Mesenchymal stem cell (in vitro differentiated cells and primary cell): ENCODE results near the gene PAFAH1B2.

ENCODE experiments used
- DNase-seq: peaks from one replicate; pipeline ENCODE4 v3.0.0-alpha.2; 2013
- H2AFZ ChIP-seq: one replicate; pipeline ENCODE4 v1.6.1; 2013; ENCODE audit warnings: low read depth, mild to moderate bottlenecking, control low read depth, inconsistent platforms, low read length, moderate library complexity
- H2AK5ac ChIP-seq: 2 replicates; pipeline ENCODE4 v1.6.1; 2013; ENCODE audit warnings: low read length, moderate library complexity, mild to moderate bottlenecking, inconsistent platforms; ENCODE audit not compliant: severe bottlenecking
- H2BK120ac ChIP-seq: one replicate; pipeline ENCODE4 v1.6.1; 2013; ENCODE audit warnings: low read depth, mild to moderate bottlenecking, inconsistent platforms, low read length, moderate library complexity
- H2BK12ac ChIP-seq, 2 experiments: one replicate each; pipeline ENCODE4 v1.6.1; 2013; ENCODE audit warnings: inconsistent platforms in 2 of 2, low read length in 2 of 2, mild to moderate bottlenecking in 2 of 2, moderate library complexity in 2 of 2, control low read depth in 1 of 2
- H2BK15ac ChIP-seq: one replicate; pipeline ENCODE4 v1.6.1; 2013; ENCODE audit warnings: mild to moderate bottlenecking, low read depth, inconsistent platforms; ENCODE audit not compliant: poor library complexity, severe bottlenecking
- H2BK5ac ChIP-seq: 2 replicates; pipeline ENCODE4 v1.6.1; 2013; ENCODE audit warnings: low read depth, mild to moderate bottlenecking, low read length, control low read depth, inconsistent platforms; ENCODE audit not compliant: poor library complexity, severe bottlenecking
- H3K14ac ChIP-seq, 2 experiments: one replicate each; pipeline ENCODE4 v1.6.1; 2013; ENCODE audit warnings: inconsistent platforms in 2 of 2, low read length in 2 of 2, control low read depth in 1 of 2, mild to moderate bottlenecking in 1 of 2, moderate library complexity in 1 of 2
- H3K18ac ChIP-seq, 2 experiments: one replicate each; pipeline ENCODE4 v1.6.1; 2013; ENCODE audit warnings: inconsistent platforms in 2 of 2, low read length in 2 of 2, control low read depth in 1 of 2, low read depth in 1 of 2, mild to moderate bottlenecking in 1 of 2
- H3K23ac ChIP-seq, 2 experiments: one replicate each; pipeline ENCODE4 v1.6.1; 2013; ENCODE audit warnings: inconsistent platforms in 2 of 2, low read length in 2 of 2, mild to moderate bottlenecking in 2 of 2, moderate library complexity in 2 of 2, control low read depth in 1 of 2
- H3K27ac ChIP-seq: 2 replicates; pipeline ENCODE4 v1.5.1; 2013; ENCODE audit warnings: mild to moderate bottlenecking, moderate library complexity, low read length, control low read depth, inconsistent platforms; ENCODE audit not compliant: poor library complexity, severe bottlenecking
- H3K27me3 ChIP-seq, 2 experiments: 2 replicates each; pipeline versions ENCODE4 v1.6.1 to v1.7.0; 2013; ENCODE audit warnings: low read length in 2 of 2, mild to moderate bottlenecking in 2 of 2, moderate library complexity in 2 of 2, control low read depth in 1 of 2, inconsistent platforms in 1 of 2; ENCODE audit not compliant: control insufficient read depth in 1 of 2, insufficient read depth in 1 of 2
- H3K36me3 ChIP-seq, 2 experiments: 2 replicates each; pipeline versions ENCODE4 v1.6.1 to v1.7.0; 2013; ENCODE audit warnings: low read length in 2 of 2, control low read depth in 1 of 2, inconsistent platforms in 1 of 2, low read depth in 1 of 2, mild to moderate bottlenecking in 1 of 2; ENCODE audit not compliant: insufficient read depth in 2 of 2, control insufficient read depth in 1 of 2
- H3K4ac ChIP-seq, 2 experiments: one replicate each; pipeline ENCODE4 v1.6.1; 2013; ENCODE audit warnings: inconsistent platforms in 2 of 2, low read length in 2 of 2, mild to moderate bottlenecking in 2 of 2, moderate library complexity in 2 of 2, control low read depth in 1 of 2, low read depth in 1 of 2
- H3K4me1 ChIP-seq: 2 replicates; pipeline ENCODE4 v1.6.1; 2013; ENCODE audit warnings: low read depth, low read length, control low read depth; ENCODE audit not compliant: control insufficient read depth, insufficient read depth
- H3K4me2 ChIP-seq: 2 replicates; pipeline ENCODE4 v1.6.1; 2013; ENCODE audit warnings: low read length, mild to moderate bottlenecking, inconsistent platforms; ENCODE audit not compliant: poor library complexity, severe bottlenecking
- H3K4me3 ChIP-seq, 2 experiments: 2 replicates each; pipeline versions ENCODE4 v1.5.1 to v1.7.0; 2013; ENCODE audit warnings: low read length in 2 of 2, mild to moderate bottlenecking in 2 of 2, control low read depth in 1 of 2, low read depth in 1 of 2; ENCODE audit not compliant: insufficient read depth in 1 of 2
- H3K79me1 ChIP-seq: replicated peaks from 2 replicates; pipeline ENCODE4 v1.6.1; 2013; ENCODE audit warnings: mild to moderate bottlenecking, control low read depth, low read length, inconsistent platforms; ENCODE audit not compliant: poor library complexity, severe bottlenecking
- H3K9ac ChIP-seq: 2 replicates; pipeline ENCODE4 v1.7.0; 2013; ENCODE audit warnings: mild to moderate bottlenecking, low read length, moderate library complexity
- H3K9me3 ChIP-seq: 2 replicates; pipeline ENCODE4 v1.7.0; 2013; ENCODE audit warnings: mild to moderate bottlenecking, low read length; ENCODE audit not compliant: control insufficient read depth
- H4K8ac ChIP-seq: one replicate; pipeline ENCODE4 v1.6.1; 2013; ENCODE audit warnings: inconsistent platforms, mild to moderate bottlenecking, low read length, moderate library complexity
- H4K91ac ChIP-seq: one replicate; pipeline ENCODE4 v1.6.1; 2013; ENCODE audit warnings: mild to moderate bottlenecking, low read length, inconsistent platforms
- WGBS: methylation state at CpG from one replicate; pipeline ENCODE4 v1.1.7; 2013; ENCODE audit warnings: mixed read lengths; 5-methylcytosine and 5-hydroxymethylcytosine counted together

The PAFAH1B2 gene

GRCh38 chr11:117223741-117224689, 79.9 kb downstream of the PAFAH1B2 start:
- Histone ChIP-seq H2BK120ac (no peak overlapping the region), H3K14ac (no peak overlapping the region), H4K8ac (no peak overlapping the region), H3K4ac (no peak overlapping the region), H3K27ac (no peak overlapping the region), H3K79me1 (peaks cover 14% of the 10 kb centered on the region), H2BK15ac (no peak overlapping the region), H3K9me3 (no peaks in the 10 kb centered on the region), H3K18ac (no peak overlapping the region), H3K27me3 (no peaks in the 10 kb centered on the region), H3K9ac (no peak overlapping the region), H2AFZ (no peak overlapping the region), H3K36me3 (peaks cover 69 to 73% of the 10 kb centered on the region in 2 experiments), H3K4me1 (peaks cover 5% of the 10 kb centered on the region), H2BK5ac (no peak overlapping the region), H2AK5ac (no peak overlapping the region), H3K23ac (no peak overlapping the region), H3K4me2 (no peak overlapping the region), H4K91ac (no peak overlapping the region), H2BK12ac (no peak overlapping the region), H3K4me3 (no peak overlapping the region)
- no peak for DNase-seq
- 83% methylated on average over 15 of the region's 17 CpGs for WGBS

GRCh38 chr11:117225553-117226170, 81.6 kb downstream of the PAFAH1B2 start:
- no peak overlapping the region for H4K8ac ChIP-seq
- no peak overlapping the region for H2AK5ac ChIP-seq
- H3K27ac ChIP-seq: no peak overlapping the region
- no peak for DNase-seq
- no peak overlapping the region for H2AFZ ChIP-seq
- H3K4me3 ChIP-seq: no peak overlapping the region
- H3K4ac ChIP-seq: no peak overlapping the region
- no peak overlapping the region for H2BK15ac ChIP-seq
- no peaks in the 10 kb centered on the region for H3K9me3 ChIP-seq
- no peak overlapping the region for H2BK12ac ChIP-seq
- H4K91ac ChIP-seq: no peak overlapping the region
- peaks cover 66 to 67% of the 10 kb centered on the region in 2 experiments for H3K36me3 ChIP-seq
- whole genome bisulfite sequencing: 97% methylated on average over 8 of the region's 9 CpGs
- H3K9ac ChIP-seq: no peak overlapping the region
- no peak overlapping the region for H3K4me2 ChIP-seq
- peaks cover 18% of the 10 kb centered on the region for H3K79me1 ChIP-seq
- no peak overlapping the region for H3K18ac ChIP-seq
- H2BK5ac ChIP-seq: no peak overlapping the region
- H3K23ac ChIP-seq: no peak overlapping the region
- H3K14ac ChIP-seq: no peak overlapping the region
- H3K4me1 ChIP-seq: peaks cover 5% of the 10 kb centered on the region
- no peak overlapping the region for H2BK120ac ChIP-seq
- H3K27me3 ChIP-seq: no peaks in the 10 kb centered on the region
